GM12878 (cell line): ENCODE data around the gene PTCRA. TPM values are rescaled to one million over a fixed set of nuclear protein-coding genes. Genes with fewer than 3 reads are reported as not detected.

Experiments
- BCL11A ChIP-seq: IDR thresholded peaks from 2 replicates; pipeline ENCODE4 v1.6.1; 2011; ENCODE audit warnings: low read depth, low read length
- BCL3 ChIP-seq: IDR thresholded peaks from 2 replicates; pipeline ENCODE4 v1.6.1; 2011; ENCODE audit warnings: borderline replicate concordance, low read depth, mild to moderate bottlenecking, moderate library complexity, low read length; ENCODE audit not compliant: insufficient read depth, poor library complexity, severe bottlenecking
- CHD4 ChIP-seq: fragments of 200-600 bp; sonication (generic); IDR thresholded peaks from 2 replicates; pipeline ENCODE4 v1.6.1; 2016; ENCODE audit warnings: mild to moderate bottlenecking
- CREM ChIP-seq: IDR thresholded peaks from 2 replicates; pipeline ENCODE4 v1.6.1; 2014; ENCODE audit warnings: antibody characterized with exemption, low read depth
- EGR1 ChIP-seq, 2 experiments: IDR thresholded peaks; 1 replicate in 1 of 2; 2 replicates in 1 of 2; pipeline ENCODE4 v1.6.1; 2011 to 2012; ENCODE audit warnings: low read depth in 2 of 2, low read length in 2 of 2, borderline replicate concordance in 1 of 2, mild to moderate bottlenecking in 1 of 2, moderate library complexity in 1 of 2
- EZH2 ChIP-seq: IDR thresholded peaks from 2 replicates; pipeline ENCODE4 v1.6.1; 2012; ENCODE audit warnings: low read depth, mild to moderate bottlenecking, control low read depth, inconsistent platforms, low read length, borderline replicate concordance; ENCODE audit not compliant: control insufficient read depth
- FOXK2 ChIP-seq: fragments of 450-650 bp; IDR thresholded peaks from 2 replicates; pipeline ENCODE4 v1.6.1; 2017; ENCODE audit warnings: mild to moderate bottlenecking, moderate library complexity
- FOXM1 ChIP-seq: IDR thresholded peaks from 2 replicates; pipeline ENCODE4 v1.6.1; 2012; ENCODE audit warnings: low read depth, mild to moderate bottlenecking, inconsistent platforms, low read length, moderate library complexity
- KAT2A ChIP-seq: conservative IDR thresholded peaks from 2 replicates; pipeline ENCODE4 v1.6.1; 2011; ENCODE audit warnings: low read depth, low read length; ENCODE audit not compliant: control insufficient read depth
- MTA2 ChIP-seq: fragments of 450-650 bp; IDR thresholded peaks from 2 replicates; pipeline ENCODE4 v1.6.1; 2016; ENCODE audit warnings: low read depth, mild to moderate bottlenecking, moderate library complexity
- MTA3 ChIP-seq: IDR thresholded peaks from 2 replicates; pipeline ENCODE4 v1.6.1; 2012; ENCODE audit warnings: low read length, inconsistent platforms, borderline replicate concordance
- NFIC ChIP-seq: IDR thresholded peaks from 2 replicates; pipeline ENCODE4 v1.6.1; 2012; ENCODE audit warnings: low read depth, mild to moderate bottlenecking, inconsistent platforms, low read length, moderate library complexity
- NFXL1 ChIP-seq: fragments of 450-650 bp; IDR thresholded peaks from 2 replicates; pipeline ENCODE4 v1.6.1; 2017; ENCODE audit warnings: antibody characterized with exemption, mild to moderate bottlenecking, borderline replicate concordance
- NFYB ChIP-seq: IDR thresholded peaks from 2 replicates; pipeline ENCODE4 v1.6.1; 2011; ENCODE audit warnings: low read depth, mild to moderate bottlenecking, low read length, improper control_type of control experiment, moderate library complexity; ENCODE audit not compliant: insufficient read depth
- POLR2A ChIP-seq: IDR thresholded peaks from 2 replicates; pipeline ENCODE4 v1.6.1; 2011; ENCODE audit warnings: low read depth, mild to moderate bottlenecking, low read length
- POLR2AphosphoS2 ChIP-seq: IDR thresholded peaks from 2 replicates; pipeline ENCODE4 v1.6.1; 2011; ENCODE audit warnings: low read depth, mild to moderate bottlenecking, low read length, improper control_type of control experiment, moderate library complexity
- RBBP5 ChIP-seq: fragments of 200-600 bp; sonication (generic); conservative IDR thresholded peaks from 2 replicates; pipeline ENCODE4 v1.6.1; 2016
- RCOR1 ChIP-seq: conservative IDR thresholded peaks from 2 replicates; pipeline ENCODE4 v1.6.1; 2012; ENCODE audit warnings: low read depth, low read length, improper control_type of control experiment
- RFX5 ChIP-seq: IDR thresholded peaks from 2 replicates; pipeline ENCODE4 v1.6.1; 2011; ENCODE audit warnings: low read depth, low read length, improper control_type of control experiment
- SIN3A ChIP-seq: IDR thresholded peaks from 2 replicates; pipeline ENCODE4 v1.6.1; 2012; ENCODE audit warnings: low read depth, low read length, improper control_type of control experiment
- SIX5 ChIP-seq: IDR thresholded peaks from 2 replicates; pipeline ENCODE4 v1.6.1; 2011; ENCODE audit warnings: mild to moderate bottlenecking, low read depth, low read length, moderate library complexity; ENCODE audit not compliant: severe bottlenecking
- SPI1 ChIP-seq: IDR thresholded peaks from 2 replicates; pipeline ENCODE4 v1.6.1; 2011; ENCODE audit warnings: low read depth, mild to moderate bottlenecking, low read length, moderate library complexity, borderline replicate concordance; ENCODE audit not compliant: insufficient read depth
- STAT1 ChIP-seq: fragments of 450-650 bp; conservative IDR thresholded peaks from 2 replicates; pipeline ENCODE4 v1.6.1; 2014; ENCODE audit warnings: antibody characterized with exemption, mild to moderate bottlenecking
- STAT3 ChIP-seq: IDR thresholded peaks from 2 replicates; pipeline ENCODE4 v1.6.1; 2011; ENCODE audit warnings: low read depth, low read length, improper control_type of control experiment
- TCF7 ChIP-seq: IDR thresholded peaks from 2 replicates; pipeline ENCODE4 v1.6.1; 2014; ENCODE audit warnings: antibody characterized with exemption, borderline replicate concordance
- YY1 ChIP-seq: IDR thresholded peaks from 2 replicates; pipeline ENCODE4 v1.6.1; 2011; ENCODE audit warnings: low read depth, mild to moderate bottlenecking, low read length
- ZNF24 ChIP-seq: fragments of 450-650 bp; IDR thresholded peaks from 2 replicates; pipeline ENCODE4 v1.6.1; 2017; ENCODE audit warnings: antibody characterized with exemption, mild to moderate bottlenecking
- ZZZ3 ChIP-seq: IDR thresholded peaks from 2 replicates; pipeline ENCODE4 v1.6.1; 2011; ENCODE audit warnings: low read depth; ENCODE audit not compliant: control insufficient read depth, insufficient read length
- polyA plus RNA-seq, 11 experiments: library from polyadenylated mRNA; depleted of rRNA in 4 of 11; unstranded in 6 of 11; stranded (reverse) in 5 of 11; fragments of >200 nt; fragmentation: Nextera tagmentation in 4 of 11; fragmentation: Illumina TruSeq in 1 of 11; extraction: Ambion mirVana in 4 of 11; extraction: Trizol in 1 of 11; gene quantifications; 1 replicate in 1 of 11; 2 replicates in 10 of 11; pipeline versions ENCODE4 v1.2.1 to v1.2.3, GENCODE V29; 2011 to 2016; ENCODE audit warnings: inconsistent platforms in 2 of 11, missing spikeins in 2 of 11, low read depth in 1 of 11
- total RNA-seq, 4 experiments: library from RNA; depleted of rRNA in 3 of 4; stranded (reverse); fragments of >200 nt in 3 of 4; fragmentation: Illumina TruSeq in 1 of 4; extraction: Trizol in 1 of 4; gene quantifications; 2 replicates each; pipeline versions ENCODE4 v1.2.1 to v1.2.3, GENCODE V29; 2013 to 2021
- TF ChIP-seq, protein P1 (sequence below): IDR thresholded peaks from 2 replicates; pipeline ENCODE4 v1.6.1; 2011; ENCODE audit warnings: low read depth, low read length, improper control_type of control experiment, borderline replicate concordance
- TF ChIP-seq, protein P2 (sequence below): fragments of 450-650 bp; conservative IDR thresholded peaks from 2 replicates; pipeline ENCODE4 v1.6.1; 2017; ENCODE audit warnings: mild to moderate bottlenecking, moderate library complexity

PTCRA gene
- total and polyA plus RNA-seq, 10 of the 15 experiments (the other 5 are each of a cell fraction or from before 2014, with no cell fraction given) = 0.10 to 1.1 (median 0.19) TPM; not detected in 4

GRCh38 chr6:42929821-42930360, 14.0 kb downstream of the PTCRA start (continued):
- TF ChIP-seq TCF7 (peak; percentile 60; the same call in 1 of the 2 replicates), MTA2 (peak; percentile 91), STAT1 (no peak), FOXK2 (no peak), EZH2 (no peak), BCL11A (peak; percentile 98), FOXM1 (peak; percentile 80; the same call in 1 of the 2 replicates), NFXL1 (no peak), ZNF24 (peak; percentile 71), KAT2A (no peak), CREM (peak; percentile 87), MTA3 (peak; percentile 82; the same call in 1 of the 2 replicates), RCOR1 (peak; percentile 97), STAT3 (0 out of 2 replicates have a peak, but pooled peaks have one; percentile 79), ZZZ3 (no peak), YY1 (no peak; the same call in none of the 2 replicates), SIN3A (peak; percentile 23; the same call in 1 of the 2 replicates), NFYB (no peak), RFX5 (0 out of 2 replicates have a peak, but pooled peaks have one; percentile 24), SIX5 (no peak), SPI1 (peak; percentile 100), EGR1 (IDR thresholded peaks at IDR 0.05; ENCODE audit: borderline replicate concordance in 1 of 2, low read depth in 2 of 2, low read length in 2 of 2) (peak in 1 of 2 experiments; percentile 81; a peak in 1 of 3 replicates), RBBP5 (no peak), CHD4 (no peak), NFIC (peak; percentile 96), BCL3 (peak; percentile 93), POLR2AphosphoS2 (0 out of 2 replicates have a peak, but pooled peaks have one; percentile 39), POLR2A (peak; percentile 63)
- TF ChIP-seq, protein P1, sequence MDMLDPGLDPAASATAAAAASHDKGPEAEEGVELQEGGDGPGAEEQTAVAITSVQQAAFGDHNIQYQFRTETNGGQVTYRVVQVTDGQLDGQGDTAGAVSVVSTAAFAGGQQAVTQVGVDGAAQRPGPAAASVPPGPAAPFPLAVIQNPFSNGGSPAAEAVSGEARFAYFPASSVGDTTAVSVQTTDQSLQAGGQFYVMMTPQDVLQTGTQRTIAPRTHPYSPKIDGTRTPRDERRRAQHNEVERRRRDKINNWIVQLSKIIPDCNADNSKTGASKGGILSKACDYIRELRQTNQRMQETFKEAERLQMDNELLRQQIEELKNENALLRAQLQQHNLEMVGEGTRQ = no peak
- TF ChIP-seq, protein P2, sequence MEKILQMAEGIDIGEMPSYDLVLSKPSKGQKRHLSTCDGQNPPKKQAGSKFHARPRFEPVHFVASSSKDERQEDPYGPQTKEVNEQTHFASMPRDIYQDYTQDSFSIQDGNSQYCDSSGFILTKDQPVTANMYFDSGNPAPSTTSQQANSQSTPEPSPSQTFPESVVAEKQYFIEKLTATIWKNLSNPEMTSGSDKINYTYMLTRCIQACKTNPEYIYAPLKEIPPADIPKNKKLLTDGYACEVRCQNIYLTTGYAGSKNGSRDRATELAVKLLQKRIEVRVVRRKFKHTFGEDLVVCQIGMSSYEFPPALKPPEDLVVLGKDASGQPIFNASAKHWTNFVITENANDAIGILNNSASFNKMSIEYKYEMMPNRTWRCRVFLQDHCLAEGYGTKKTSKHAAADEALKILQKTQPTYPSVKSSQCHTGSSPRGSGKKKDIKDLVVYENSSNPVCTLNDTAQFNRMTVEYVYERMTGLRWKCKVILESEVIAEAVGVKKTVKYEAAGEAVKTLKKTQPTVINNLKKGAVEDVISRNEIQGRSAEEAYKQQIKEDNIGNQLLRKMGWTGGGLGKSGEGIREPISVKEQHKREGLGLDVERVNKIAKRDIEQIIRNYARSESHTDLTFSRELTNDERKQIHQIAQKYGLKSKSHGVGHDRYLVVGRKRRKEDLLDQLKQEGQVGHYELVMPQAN = no peak
